ENCODE measurements around the gene ZNF37A. TPM values are rescaled to one million over a fixed set of nuclear protein-coding genes. Genes with fewer than 3 reads are reported as not detected.

Gene ZNF37A
- total RNA-seq, 1 experiment from 2014 or later: 6.6 TPM

DNA sequence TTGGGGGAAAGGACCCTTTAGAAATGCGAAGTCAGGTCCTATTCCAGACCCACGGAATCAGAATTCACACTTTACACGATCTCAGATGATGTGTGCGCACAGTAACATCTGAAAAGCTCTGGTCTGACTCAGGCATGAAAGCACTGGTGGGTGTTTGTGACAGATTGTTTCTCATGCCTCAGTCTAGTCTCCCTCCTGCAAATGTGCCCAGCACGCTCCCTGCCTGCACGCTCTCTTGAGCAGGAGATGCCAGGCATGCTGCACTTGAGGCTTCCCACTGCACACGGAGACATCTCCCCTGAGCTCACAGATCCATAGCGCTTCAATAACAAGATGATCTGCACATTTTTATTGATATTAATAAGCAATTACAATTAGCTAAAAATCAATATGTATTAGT is 23.6 kb upstream of the ZNF37A start:
- no peaks in the 10 kb centered on the region for H3K9me3 ChIP-seq (ENCODE audit: control insufficient read depth, insufficient read depth, low read depth, low read length)
- H3K4me3 ChIP-seq (ENCODE audit: low read depth in 2 of 2, low read length in 2 of 2): no peak overlapping the region
- intact Hi-C loops (cut with micrococcal nuclease; ENCODE audit: unreplicated experiment): no loop called here
- H3K4me1 ChIP-seq (ENCODE audit: control insufficient read depth, insufficient read depth, low read length): no peaks in the 10 kb centered on the region
- TF ChIP-seq, protein P1, sequence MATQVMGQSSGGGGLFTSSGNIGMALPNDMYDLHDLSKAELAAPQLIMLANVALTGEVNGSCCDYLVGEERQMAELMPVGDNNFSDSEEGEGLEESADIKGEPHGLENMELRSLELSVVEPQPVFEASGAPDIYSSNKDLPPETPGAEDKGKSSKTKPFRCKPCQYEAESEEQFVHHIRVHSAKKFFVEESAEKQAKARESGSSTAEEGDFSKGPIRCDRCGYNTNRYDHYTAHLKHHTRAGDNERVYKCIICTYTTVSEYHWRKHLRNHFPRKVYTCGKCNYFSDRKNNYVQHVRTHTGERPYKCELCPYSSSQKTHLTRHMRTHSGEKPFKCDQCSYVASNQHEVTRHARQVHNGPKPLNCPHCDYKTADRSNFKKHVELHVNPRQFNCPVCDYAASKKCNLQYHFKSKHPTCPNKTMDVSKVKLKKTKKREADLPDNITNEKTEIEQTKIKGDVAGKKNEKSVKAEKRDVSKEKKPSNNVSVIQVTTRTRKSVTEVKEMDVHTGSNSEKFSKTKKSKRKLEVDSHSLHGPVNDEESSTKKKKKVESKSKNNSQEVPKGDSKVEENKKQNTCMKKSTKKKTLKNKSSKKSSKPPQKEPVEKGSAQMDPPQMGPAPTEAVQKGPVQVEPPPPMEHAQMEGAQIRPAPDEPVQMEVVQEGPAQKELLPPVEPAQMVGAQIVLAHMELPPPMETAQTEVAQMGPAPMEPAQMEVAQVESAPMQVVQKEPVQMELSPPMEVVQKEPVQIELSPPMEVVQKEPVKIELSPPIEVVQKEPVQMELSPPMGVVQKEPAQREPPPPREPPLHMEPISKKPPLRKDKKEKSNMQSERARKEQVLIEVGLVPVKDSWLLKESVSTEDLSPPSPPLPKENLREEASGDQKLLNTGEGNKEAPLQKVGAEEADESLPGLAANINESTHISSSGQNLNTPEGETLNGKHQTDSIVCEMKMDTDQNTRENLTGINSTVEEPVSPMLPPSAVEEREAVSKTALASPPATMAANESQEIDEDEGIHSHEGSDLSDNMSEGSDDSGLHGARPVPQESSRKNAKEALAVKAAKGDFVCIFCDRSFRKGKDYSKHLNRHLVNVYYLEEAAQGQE (IDR thresholded peaks at IDR 0.05; ENCODE audit: insufficient read depth in 1 of 2, low read depth in 2 of 2, low read length in 1 of 2): no peak
- TF ChIP-seq TCF7L2 (IDR thresholded peaks at IDR 0.05; ENCODE audit: low read depth, low read length) (no peak), SIN3A (IDR thresholded peaks at IDR 0.05; ENCODE audit: borderline replicate concordance, insufficient read depth, low read depth, low read length) (no peak), POLR2AphosphoS5 (IDR thresholded peaks at IDR 0.05; ENCODE audit: low read depth, low read length) (no peak)
- TF ChIP-seq, protein P2, sequence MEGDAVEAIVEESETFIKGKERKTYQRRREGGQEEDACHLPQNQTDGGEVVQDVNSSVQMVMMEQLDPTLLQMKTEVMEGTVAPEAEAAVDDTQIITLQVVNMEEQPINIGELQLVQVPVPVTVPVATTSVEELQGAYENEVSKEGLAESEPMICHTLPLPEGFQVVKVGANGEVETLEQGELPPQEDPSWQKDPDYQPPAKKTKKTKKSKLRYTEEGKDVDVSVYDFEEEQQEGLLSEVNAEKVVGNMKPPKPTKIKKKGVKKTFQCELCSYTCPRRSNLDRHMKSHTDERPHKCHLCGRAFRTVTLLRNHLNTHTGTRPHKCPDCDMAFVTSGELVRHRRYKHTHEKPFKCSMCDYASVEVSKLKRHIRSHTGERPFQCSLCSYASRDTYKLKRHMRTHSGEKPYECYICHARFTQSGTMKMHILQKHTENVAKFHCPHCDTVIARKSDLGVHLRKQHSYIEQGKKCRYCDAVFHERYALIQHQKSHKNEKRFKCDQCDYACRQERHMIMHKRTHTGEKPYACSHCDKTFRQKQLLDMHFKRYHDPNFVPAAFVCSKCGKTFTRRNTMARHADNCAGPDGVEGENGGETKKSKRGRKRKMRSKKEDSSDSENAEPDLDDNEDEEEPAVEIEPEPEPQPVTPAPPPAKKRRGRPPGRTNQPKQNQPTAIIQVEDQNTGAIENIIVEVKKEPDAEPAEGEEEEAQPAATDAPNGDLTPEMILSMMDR (IDR thresholded peaks at IDR 0.05): no peak
- H3K36me3 ChIP-seq (ENCODE audit: control insufficient read depth, insufficient read depth, low read length): no peaks in the 10 kb centered on the region
- H3K27ac ChIP-seq (ENCODE audit: low read length): no peak overlapping the region
- BruUV-seq (replicated peaks): no TSS peak
- ATAC-seq: no peak
- ChIA-PET POLR2A (interaction anchor here (0.6 kb wide), 1 partner anchor 56 kb away, joined by 4 read pairs; no protein-coding TSS in a partner anchor), CTCF (no interaction called here)
- H3K27me3 ChIP-seq (ENCODE audit: control insufficient read depth, insufficient read depth, low read length): no peaks in the 10 kb centered on the region
- in situ Hi-C loops (cut with HindIII; ENCODE audit: low pct_unique_long_range_greater_than_20kb, low sequenced_read_pairs): no loop called here
- DNase-seq (ENCODE audit: low read depth, low spot score): no peak

DNA sequence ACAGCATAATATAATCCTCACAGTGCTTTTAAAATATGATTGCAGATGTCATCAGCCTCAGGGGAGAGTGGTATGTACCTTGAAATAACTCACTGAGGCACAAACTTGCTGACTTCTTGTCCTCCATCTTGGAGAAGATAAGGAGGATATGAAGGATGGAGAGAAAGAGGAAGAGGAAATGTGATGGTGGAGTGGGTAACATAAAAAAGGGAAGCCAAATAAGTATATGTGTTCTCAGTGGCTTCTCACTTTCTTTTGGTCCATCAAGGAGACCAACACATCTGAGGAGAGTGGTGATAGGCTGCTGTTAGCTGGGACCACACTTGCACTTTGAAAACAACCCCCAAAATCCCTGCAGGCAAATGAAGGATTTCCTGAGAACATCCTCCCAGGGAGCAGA is 21.6 kb upstream of the ZNF37A start:
- Histone ChIP-seq H3K4me3 (ENCODE audit: low read depth in 2 of 2, low read length in 2 of 2) (no peak overlapping the region), H3K4me1 (ENCODE audit: control insufficient read depth, insufficient read depth, low read length) (no peaks in the 10 kb centered on the region), H3K27me3 (ENCODE audit: control insufficient read depth, insufficient read depth, low read length) (no peaks in the 10 kb centered on the region), H3K9me3 (ENCODE audit: control insufficient read depth, insufficient read depth, low read depth, low read length) (no peaks in the 10 kb centered on the region), H3K36me3 (ENCODE audit: control insufficient read depth, insufficient read depth, low read length) (no peaks in the 10 kb centered on the region), H3K27ac (ENCODE audit: low read length) (no peak overlapping the region)
- in situ Hi-C loops (cut with HindIII; ENCODE audit: low pct_unique_long_range_greater_than_20kb, low sequenced_read_pairs) (no loop called here), intact Hi-C loops (cut with micrococcal nuclease; ENCODE audit: unreplicated experiment) (no loop called here)
- DNase-seq (ENCODE audit: low read depth, low spot score) (no peak), ATAC-seq (no peak)
- CTCF ChIA-PET: no interaction called here
- POLR2A ChIA-PET: no interaction called here
- BruUV-seq (replicated peaks): no TSS peak
- TF ChIP-seq POLR2AphosphoS5 (IDR thresholded peaks at IDR 0.05; ENCODE audit: low read depth, low read length) (no peak), TCF7L2 (IDR thresholded peaks at IDR 0.05; ENCODE audit: low read depth, low read length) (no peak), SIN3A (IDR thresholded peaks at IDR 0.05; ENCODE audit: borderline replicate concordance, insufficient read depth, low read depth, low read length) (no peak)
- TF ChIP-seq, protein P2 (IDR thresholded peaks at IDR 0.05): no peak
- TF ChIP-seq, protein P1 (IDR thresholded peaks at IDR 0.05; ENCODE audit: insufficient read depth in 1 of 2, low read depth in 2 of 2, low read length in 1 of 2): no peak
